Muscle of leg (tissue), 11 donors: ENCODE measurements around the gene SPPL2C. TPM values are rescaled to one million over a fixed set of nuclear protein-coding genes. Genes with fewer than 3 reads are reported as not detected.

Source experiments
- DNase-seq: peaks from one replicate; pipeline ENCODE4 v3.0.0; 2013
- H3K27ac ChIP-seq: one replicate; pipeline ENCODE4 v1.5.1; 2013; ENCODE audit warnings: mild to moderate bottlenecking, low read length, control low read depth
- H3K27me3 ChIP-seq: one replicate; pipeline ENCODE4 v1.6.1; 2013; ENCODE audit warnings: low read length; ENCODE audit not compliant: control insufficient read depth, insufficient read depth
- H3K36me3 ChIP-seq: one replicate; pipeline ENCODE4 v1.6.1; 2013; ENCODE audit warnings: low read length; ENCODE audit not compliant: control insufficient read depth, insufficient read depth
- H3K4me1 ChIP-seq: one replicate; pipeline ENCODE4 v1.6.1; 2013; ENCODE audit warnings: low read length; ENCODE audit not compliant: control insufficient read depth, insufficient read depth
- H3K4me3 ChIP-seq: one replicate; pipeline ENCODE4 v1.5.1; 2013; ENCODE audit warnings: low read length, control low read depth
- H3K9me3 ChIP-seq: replicated peaks from 2 replicates; pipeline ENCODE4 v1.6.1; 2013; ENCODE audit warnings: low read depth, low read length; ENCODE audit not compliant: control insufficient read depth
- WGBS: methylation state at CpG from one replicate; pipeline ENCODE4 v1.1.5; 2013; ENCODE audit warnings: missing lambda C conversion rate; ENCODE audit not compliant: insufficient coverage; 5-methylcytosine and 5-hydroxymethylcytosine counted together
- polyA plus RNA-seq, 8 donors: library from polyadenylated mRNA; unstranded; fragments of 120-200 nt; gene quantifications; one replicate each; pipeline versions ENCODE4 v1.2.1 to v1.2.3, GENCODE V29; 2013; ENCODE audit warnings: inconsistent platforms in 1 of 8, low replicate concordance in 1 of 8; ENCODE audit not compliant: insufficient read length in 8 of 8, insufficient read depth in 1 of 8
- total RNA-seq: library from RNA; stranded (reverse); fragments of 120-200 nt; gene quantifications from one replicate; pipeline ENCODE4 v1.2.4, GENCODE V29; 2013

The SPPL2C gene
- total and polyA plus RNA-seq, 9 donors = not detected

GRCh38 chr17:45839442-45839841 is 5.2 kb upstream of the SPPL2C start:
- Histone ChIP-seq H3K9me3 (no peaks in the 10 kb centered on the region), H3K36me3 (no peaks in the 10 kb centered on the region), H3K27me3 (peaks cover 20% of the 10 kb centered on the region), H3K4me3 (no peak overlapping the region), H3K27ac (no peak overlapping the region), H3K4me1 (no peaks in the 10 kb centered on the region)
- 85% methylated on average over 4 of the region's 4 CpGs for WGBS
- DNase-seq = no peak

- H3K27me3 ChIP-seq = peaks cover 16% of the 10 kb centered on the region
- H3K4me1 ChIP-seq = no peaks in the 10 kb centered on the region
- no peak overlapping the region for H3K27ac ChIP-seq
- no peaks in the 10 kb centered on the region for H3K36me3 ChIP-seq
- no peak overlapping the region for H3K4me3 ChIP-seq
- 46% methylated on average over 5 of the region's 9 CpGs for WGBS
- no peak for DNase-seq
- no peaks in the 10 kb centered on the region for H3K9me3 ChIP-seq
Observed at GRCh38 chr17:45841186-45841585, 3.5 kb upstream of the SPPL2C start.

- Histone ChIP-seq H3K27ac (no peak overlapping the region), H3K9me3 (no peaks in the 10 kb centered on the region), H3K36me3 (no peaks in the 10 kb centered on the region), H3K27me3 (peaks cover 17% of the 10 kb centered on the region), H3K4me3 (no peak overlapping the region), H3K4me1 (no peaks in the 10 kb centered on the region)
- DNase-seq = no peak
- 20% methylated on average over 1 of the region's 7 CpGs for WGBS
Observed at GRCh38 chr17:45841883-45842525, 2.7 kb upstream of the SPPL2C start.

- no peak for DNase-seq
- Histone ChIP-seq H3K9me3 (no peaks in the 10 kb centered on the region), H3K27me3 (peaks cover 7% of the 10 kb centered on the region), H3K4me1 (peaks cover 2% of the 10 kb centered on the region), H3K27ac (no peak overlapping the region), H3K4me3 (no peak overlapping the region), H3K36me3 (no peaks in the 10 kb centered on the region)
- WGBS = no CpG with 5 or more reads among the region's 4 CpGs
Observed at GRCh38 chr17:45843722-45844121, 959 bp upstream of the SPPL2C start.

- Histone ChIP-seq H3K27ac (no peak overlapping the region), H3K4me1 (peaks cover 4% of the 10 kb centered on the region), H3K9me3 (no peaks in the 10 kb centered on the region), H3K4me3 (no peak overlapping the region), H3K36me3 (no peaks in the 10 kb centered on the region), H3K27me3 (peaks cover 3% of the 10 kb centered on the region)
- WGBS = 82% methylated on average over 35 of the region's 35 CpGs
- no peak for DNase-seq
Observed at GRCh38 chr17:45845376-45846185, 900 bp downstream of the SPPL2C start.

GRCh38 chr17:45846223-45846622 is 1.5 kb downstream of the SPPL2C start:
- Histone ChIP-seq H3K36me3 (no peaks in the 10 kb centered on the region), H3K27ac (no peak overlapping the region), H3K27me3 (peaks cover 3% of the 10 kb centered on the region), H3K4me3 (no peak overlapping the region), H3K4me1 (peaks cover 4% of the 10 kb centered on the region), H3K9me3 (no peaks in the 10 kb centered on the region)
- WGBS = 90% methylated on average over 10 of the region's 10 CpGs
- no peak for DNase-seq

- WGBS = 80% methylated on average over 8 of the region's 9 CpGs
- Histone ChIP-seq H3K4me1 (peaks cover 4% of the 10 kb centered on the region), H3K4me3 (no peak overlapping the region), H3K27me3 (peaks cover 4% of the 10 kb centered on the region), H3K27ac (no peak overlapping the region), H3K9me3 (no peaks in the 10 kb centered on the region), H3K36me3 (no peaks in the 10 kb centered on the region)
- no peak for DNase-seq
Observed at GRCh38 chr17:45846646-45847045, 2.0 kb downstream of the SPPL2C start.

GRCh38 chr17:45847101-45847500 is 2.4 kb downstream of the SPPL2C start:
- no peaks in the 10 kb centered on the region for H3K9me3 ChIP-seq
- H3K27me3 ChIP-seq = peaks cover 7% of the 10 kb centered on the region
- WGBS = 91% methylated on average over 3 of the region's 4 CpGs
- no peak overlapping the region for H3K27ac ChIP-seq
- DNase-seq = no peak
- peaks cover 4% of the 10 kb centered on the region for H3K4me1 ChIP-seq
- no peak overlapping the region for H3K4me3 ChIP-seq
- H3K36me3 ChIP-seq = no peaks in the 10 kb centered on the region

- Histone ChIP-seq H3K4me3 (no peak overlapping the region), H3K27me3 (peaks cover 13% of the 10 kb centered on the region), H3K9me3 (no peaks in the 10 kb centered on the region), H3K4me1 (peaks cover 4% of the 10 kb centered on the region), H3K36me3 (no peaks in the 10 kb centered on the region), H3K27ac (no peak overlapping the region)
- 67% methylated on average over 1 of the region's 5 CpGs for WGBS
- no peak for DNase-seq
Observed at GRCh38 chr17:45847747-45848146, 3.1 kb downstream of the SPPL2C start.

- peaks cover 13% of the 10 kb centered on the region for H3K27me3 ChIP-seq
- no peak overlapping the region for H3K27ac ChIP-seq
- no peaks in the 10 kb centered on the region for H3K36me3 ChIP-seq
- H3K4me3 ChIP-seq = no peak overlapping the region
- no peaks in the 10 kb centered on the region for H3K9me3 ChIP-seq
- peaks cover 4% of the 10 kb centered on the region for H3K4me1 ChIP-seq
- no peak for DNase-seq
- WGBS = 77% methylated on average over 9 of the region's 9 CpGs
Observed at GRCh38 chr17:45848405-45848804, 3.7 kb downstream of the SPPL2C start.
